GM21526 (cell line): ENCODE measurements around the gene FBLIM1.

ENCODE experiments used
- ATAC-seq: cut with Tn5 transposase; IDR thresholded peaks from one replicate; pipeline ENCODE4 v1.9.1; 2021; ENCODE audit warnings: moderate library complexity; ENCODE audit not compliant: unreplicated experiment, low FRiP score

FBLIM1 gene

GRCh38 chr1:15758343-15758931 lies at the start of gene FBLIM1:
FBLIM1 (plus strand) TSS chr1:15758795; CDS start chr1:15764984, 6,189 bp downstream.
- ATAC-seq: no peak

GRCh38 chr1:15709226-15709625 lies 49.4 kb upstream of the FBLIM1 start:
- no peak for ATAC-seq

- ATAC-seq: no peak
Measured at GRCh38 chr1:15712168-15712567, 46.4 kb upstream of the FBLIM1 start.

GRCh38 chr1:15714406-15715136 lies 44.0 kb upstream of the FBLIM1 start:
- ATAC-seq: no peak

GRCh38 chr1:15717418-15718125 lies 41.0 kb upstream of the FBLIM1 start:
- no peak for ATAC-seq

GRCh38 chr1:15718199-15718601 lies 40.4 kb upstream of the FBLIM1 start:
- ATAC-seq: no peak

GRCh38 chr1:15719381-15720120 lies 39.0 kb upstream of the FBLIM1 start:
- no peak for ATAC-seq

- no peak for ATAC-seq
Measured at GRCh38 chr1:15720861-15721260, 37.7 kb upstream of the FBLIM1 start.

- ATAC-seq: no peak
Measured at GRCh38 chr1:15722411-15722810, 36.2 kb upstream of the FBLIM1 start.

- ATAC-seq: no peak
Measured at GRCh38 chr1:15722836-15723532, 35.6 kb upstream of the FBLIM1 start.

GRCh38 chr1:15723631-15724246 lies 34.9 kb upstream of the FBLIM1 start:
- no peak for ATAC-seq

- ATAC-seq: no peak
Measured at GRCh38 chr1:15724949-15725880, 33.4 kb upstream of the FBLIM1 start.

GRCh38 chr1:15726508-15726907 lies 32.1 kb upstream of the FBLIM1 start:
- no peak for ATAC-seq

- ATAC-seq: no peak
Measured at GRCh38 chr1:15727021-15727420, 31.6 kb upstream of the FBLIM1 start.

- no peak for ATAC-seq
Measured at GRCh38 chr1:15727424-15727823, 31.2 kb upstream of the FBLIM1 start.

GRCh38 chr1:15727866-15728534 lies 30.6 kb upstream of the FBLIM1 start:
- ATAC-seq: no peak

- no peak for ATAC-seq
Measured at GRCh38 chr1:15728937-15729657, 29.5 kb upstream of the FBLIM1 start.

GRCh38 chr1:15730423-15730822 lies 28.2 kb upstream of the FBLIM1 start:
- ATAC-seq: no peak
